HepG2 (cell line): Measurements from ENCODE around the gene PGPEP1. TPM values are rescaled to one million over a fixed set of nuclear protein-coding genes. Genes with fewer than 3 reads are reported as not detected.

ENCODE experiments used
- ATF7-NPFF ChIP-seq: sonication (generic); formaldehyde crosslinking; IDR thresholded peaks from 2 replicates; pipeline ENCODE4 v1.8.1; 2023; ENCODE audit warnings: mild to moderate bottlenecking, low read depth, missing genetic modification reagents, moderate library complexity
- CREB1 ChIP-seq, 2 experiments: fragments of 450-650 bp in 1 of 2; IDR thresholded peaks; 2 replicates each; pipeline ENCODE4 v1.6.1; 2016 to 2017; ENCODE audit warnings: control low read depth in 1 of 2, mild to moderate bottlenecking in 1 of 2, missing compliant biosample characterization in 1 of 2, missing genetic modification characterization in 1 of 2
- EP300 ChIP-seq, 3 experiments: sonication (generic) in 1 of 3; formaldehyde crosslinking in 1 of 3; IDR thresholded peaks; 2 replicates each; pipeline versions ENCODE4 v1.5.1 to v1.6.1; 2011 to 2020; ENCODE audit warnings: low read depth in 2 of 3, low read length in 2 of 3, borderline replicate concordance in 1 of 3, improper control_type of control experiment in 1 of 3, mild to moderate bottlenecking in 1 of 3, missing genetic modification reagents in 1 of 3, moderate library complexity in 1 of 3
- MEF2D ChIP-seq: sonication (generic); formaldehyde crosslinking; IDR thresholded peaks from 2 replicates; pipeline ENCODE4 v1.5.1; 2020; ENCODE audit warnings: mild to moderate bottlenecking, missing genetic modification reagents
- MXD4 ChIP-seq: IDR thresholded peaks from 2 replicates; pipeline ENCODE4 v1.6.1; 2016; ENCODE audit warnings: mild to moderate bottlenecking, missing biosample characterization, missing genetic modification reagents
- POLR2A ChIP-seq, 2 experiments: IDR thresholded peaks; 2 replicates each; pipeline ENCODE4 v1.6.1; 2011; ENCODE audit warnings: low read depth in 2 of 2, low read length in 2 of 2, mild to moderate bottlenecking in 1 of 2, moderate library complexity in 1 of 2; ENCODE audit not compliant: insufficient read depth in 1 of 2
- SOX6 ChIP-seq, 2 experiments: fragments of 450-650 bp in 1 of 2; sonication (generic) in 1 of 2; formaldehyde crosslinking in 1 of 2; IDR thresholded peaks; 2 replicates each; pipeline versions ENCODE4 v1.4.0 to v1.6.1; 2017 to 2020; ENCODE audit warnings: antibody characterized with exemption in 1 of 2, mild to moderate bottlenecking in 1 of 2, missing genetic modification reagents in 1 of 2
- SPEN ChIP-seq: sonication (generic); formaldehyde crosslinking; IDR thresholded peaks from 2 replicates; pipeline ENCODE4 v1.5.1; 2020; ENCODE audit warnings: low read depth, mild to moderate bottlenecking, missing genetic modification reagents
- STAG1 ChIP-seq: sonication (generic); formaldehyde crosslinking; IDR thresholded peaks from 2 replicates; pipeline ENCODE4 v1.4.0; 2020; ENCODE audit warnings: missing genetic modification reagents
- YEATS2 ChIP-seq: sonication (generic); formaldehyde crosslinking; IDR thresholded peaks from 2 replicates; pipeline ENCODE4 v1.4.0; 2020; ENCODE audit warnings: missing genetic modification reagents, borderline replicate concordance
- ZNF782 ChIP-seq: sonication (generic); formaldehyde crosslinking; IDR thresholded peaks from 2 replicates; pipeline ENCODE4 v1.4.0; 2020; ENCODE audit warnings: missing genetic modification reagents, mild to moderate bottlenecking, borderline replicate concordance
- polyA plus RNA-seq, 8 experiments: library from polyadenylated mRNA; depleted of rRNA in 3 of 8; stranded (reverse) in 7 of 8; unstranded in 1 of 8; fragments of >200 nt; fragmentation: Illumina TruSeq in 4 of 8; extraction: Trizol in 4 of 8; gene quantifications; 2 replicates each; pipeline versions ENCODE4 v1.2.1 to v1.2.3, GENCODE V29; 2011 to 2016; ENCODE audit warnings: low read depth in 4 of 8, missing spikeins in 1 of 8, mixed read lengths in 1 of 8; ENCODE audit not compliant: insufficient read depth in 1 of 8
- total RNA-seq, 5 experiments: library from RNA; depleted of rRNA; stranded (reverse); fragments of >200 nt; fragmentation: Illumina TruSeq; extraction: Trizol; gene quantifications; 2 replicates each; pipeline ENCODE4 v1.2.3, GENCODE V29; 2016; ENCODE audit warnings: low read depth in 1 of 5
- TF ChIP-seq, protein P1 (sequence below): sonication (generic); formaldehyde crosslinking; IDR thresholded peaks from 2 replicates; pipeline ENCODE4 v1.8.1; 2023; ENCODE audit warnings: missing genetic modification reagents, inconsistent platforms, borderline replicate concordance
- TF ChIP-seq, protein P2 (sequence below): IDR thresholded peaks from 2 replicates; pipeline ENCODE4 v1.6.1; 2016; ENCODE audit warnings: low read depth, borderline replicate concordance
- TF ChIP-seq, protein P3 (sequence below): sonication (generic); formaldehyde crosslinking; IDR thresholded peaks from 2 replicates; pipeline ENCODE4 v1.4.0; 2020; ENCODE audit warnings: missing genetic modification reagents, mild to moderate bottlenecking, borderline replicate concordance
- TF ChIP-seq, protein P4 (sequence below): sonication (generic); formaldehyde crosslinking; conservative IDR thresholded peaks from 2 replicates; pipeline ENCODE4 v1.4.0; 2020; ENCODE audit warnings: mild to moderate bottlenecking, missing genetic modification reagents, moderate library complexity
- TF ChIP-seq, protein P5 (sequence below): sonication (generic); formaldehyde crosslinking; conservative IDR thresholded peaks from 2 replicates; pipeline ENCODE4 v1.4.0; 2020; ENCODE audit warnings: missing genetic modification reagents

The PGPEP1 gene
- total and polyA plus RNA-seq, 2 of the 13 experiments (the other 11 are each of a cell fraction or from before 2014, with no cell fraction given), result 53.1 to 56.6 TPM

DNA sequence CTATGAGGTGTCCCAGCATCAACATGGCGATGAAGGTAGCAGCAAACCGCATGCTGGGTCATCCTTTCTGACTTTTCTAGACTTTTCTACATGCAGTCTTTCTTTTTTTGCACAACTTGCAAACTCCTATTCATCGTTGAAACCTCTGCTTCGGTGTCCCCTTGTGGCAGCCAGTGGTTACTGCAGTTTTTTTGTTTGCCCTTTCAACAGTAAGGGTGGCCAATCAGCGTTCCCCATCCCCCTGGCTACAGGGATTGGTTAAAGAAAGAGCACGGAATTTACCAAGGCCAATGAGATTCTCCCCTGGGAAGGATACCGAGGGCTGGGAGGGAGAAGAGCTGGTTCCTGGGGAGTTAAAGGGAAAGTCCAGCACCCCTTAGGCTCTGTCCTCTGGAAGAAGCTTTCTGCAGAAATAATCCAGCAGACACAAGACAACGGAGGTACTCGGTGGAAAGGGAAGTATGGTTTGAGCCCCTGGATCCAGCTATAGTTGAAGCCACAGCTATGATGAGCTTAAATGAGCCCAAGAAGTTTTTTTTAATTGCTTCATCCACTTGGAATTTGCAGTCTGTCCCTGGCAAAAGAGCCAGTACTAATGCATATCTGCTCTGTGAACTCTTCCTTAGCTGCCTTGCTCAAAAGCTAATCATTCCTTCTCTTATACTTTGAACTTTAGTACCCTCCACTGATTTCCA, 11.9 kb upstream of the PGPEP1 start (continued):
- peak in 1 of 2 experiments; percentile 71; a peak in 2 of 4 replicates for TF ChIP-seq POLR2A (IDR thresholded peaks at IDR 0.05; ENCODE audit: insufficient read depth in 1 of 2, low read depth in 2 of 2, low read length in 2 of 2)
- TF ChIP-seq, protein P1, sequence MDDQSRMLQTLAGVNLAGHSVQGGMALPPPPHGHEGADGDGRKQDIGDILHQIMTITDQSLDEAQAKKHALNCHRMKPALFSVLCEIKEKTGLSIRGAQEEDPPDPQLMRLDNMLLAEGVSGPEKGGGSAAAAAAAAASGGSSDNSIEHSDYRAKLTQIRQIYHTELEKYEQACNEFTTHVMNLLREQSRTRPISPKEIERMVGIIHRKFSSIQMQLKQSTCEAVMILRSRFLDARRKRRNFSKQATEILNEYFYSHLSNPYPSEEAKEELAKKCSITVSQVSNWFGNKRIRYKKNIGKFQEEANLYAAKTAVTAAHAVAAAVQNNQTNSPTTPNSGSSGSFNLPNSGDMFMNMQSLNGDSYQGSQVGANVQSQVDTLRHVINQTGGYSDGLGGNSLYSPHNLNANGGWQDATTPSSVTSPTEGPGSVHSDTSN (CRISPR knock-in tag), result no peak
- no peak for TF ChIP-seq CREB1 (IDR thresholded peaks at IDR 0.05)
- peak; percentile 64 for TF ChIP-seq CREB1 (CRISPR knock-in tag; IDR thresholded peaks at IDR 0.05)
- no peak for TF ChIP-seq ZNF782 (CRISPR knock-in tag)
- TF ChIP-seq, protein P2, sequence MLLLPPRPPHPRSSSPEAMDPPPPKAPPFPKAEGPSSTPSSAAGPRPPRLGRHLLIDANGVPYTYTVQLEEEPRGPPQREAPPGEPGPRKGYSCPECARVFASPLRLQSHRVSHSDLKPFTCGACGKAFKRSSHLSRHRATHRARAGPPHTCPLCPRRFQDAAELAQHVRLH, result 0 out of 2 replicates have a peak, but pooled peaks have one; percentile 37
- 0 out of 4 replicates have a peak, but pooled peaks of 1 of the 2 experiments have one; percentile 9 for TF ChIP-seq EP300 (IDR thresholded peaks at IDR 0.05; ENCODE audit: low read depth in 2 of 2, low read length in 2 of 2)
- no peak for TF ChIP-seq EP300 (CRISPR knock-in tag; IDR thresholded peaks at IDR 0.05; ENCODE audit: borderline replicate concordance)
- TF ChIP-seq SPEN (CRISPR knock-in tag), result 0 out of 2 replicates have a peak, but pooled peaks have one; percentile 27
- TF ChIP-seq MXD4 (CRISPR knock-in tag), result 0 out of 2 replicates have a peak, but pooled peaks have one; percentile 48
- TF ChIP-seq ATF7-NPFF, result no peak
- TF ChIP-seq MEF2D, result peak; percentile 26; the same call in 1 of the 2 replicates
- peak; percentile 75 for TF ChIP-seq STAG1 (CRISPR knock-in tag)
- TF ChIP-seq, protein P3, sequence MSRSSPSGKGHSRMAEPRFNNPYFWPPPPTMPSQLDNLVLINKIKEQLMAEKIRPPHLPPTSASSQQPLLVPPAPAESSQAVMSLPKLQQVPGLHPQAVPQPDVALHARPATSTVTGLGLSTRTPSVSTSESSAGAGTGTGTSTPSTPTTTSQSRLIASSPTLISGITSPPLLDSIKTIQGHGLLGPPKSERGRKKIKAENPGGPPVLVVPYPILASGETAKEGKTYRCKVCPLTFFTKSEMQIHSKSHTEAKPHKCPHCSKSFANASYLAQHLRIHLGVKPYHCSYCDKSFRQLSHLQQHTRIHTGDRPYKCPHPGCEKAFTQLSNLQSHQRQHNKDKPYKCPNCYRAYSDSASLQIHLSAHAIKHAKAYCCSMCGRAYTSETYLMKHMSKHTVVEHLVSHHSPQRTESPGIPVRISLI (CRISPR knock-in tag), result peak; percentile 44; the same call in 1 of the 2 replicates
- no peak for TF ChIP-seq SOX6 (IDR thresholded peaks at IDR 0.05)
- TF ChIP-seq SOX6 (CRISPR knock-in tag; IDR thresholded peaks at IDR 0.05), result peak; percentile 47
- peak; percentile 29; the same call in 1 of the 2 replicates for TF ChIP-seq YEATS2 (CRISPR knock-in tag)
- TF ChIP-seq, protein P4, sequence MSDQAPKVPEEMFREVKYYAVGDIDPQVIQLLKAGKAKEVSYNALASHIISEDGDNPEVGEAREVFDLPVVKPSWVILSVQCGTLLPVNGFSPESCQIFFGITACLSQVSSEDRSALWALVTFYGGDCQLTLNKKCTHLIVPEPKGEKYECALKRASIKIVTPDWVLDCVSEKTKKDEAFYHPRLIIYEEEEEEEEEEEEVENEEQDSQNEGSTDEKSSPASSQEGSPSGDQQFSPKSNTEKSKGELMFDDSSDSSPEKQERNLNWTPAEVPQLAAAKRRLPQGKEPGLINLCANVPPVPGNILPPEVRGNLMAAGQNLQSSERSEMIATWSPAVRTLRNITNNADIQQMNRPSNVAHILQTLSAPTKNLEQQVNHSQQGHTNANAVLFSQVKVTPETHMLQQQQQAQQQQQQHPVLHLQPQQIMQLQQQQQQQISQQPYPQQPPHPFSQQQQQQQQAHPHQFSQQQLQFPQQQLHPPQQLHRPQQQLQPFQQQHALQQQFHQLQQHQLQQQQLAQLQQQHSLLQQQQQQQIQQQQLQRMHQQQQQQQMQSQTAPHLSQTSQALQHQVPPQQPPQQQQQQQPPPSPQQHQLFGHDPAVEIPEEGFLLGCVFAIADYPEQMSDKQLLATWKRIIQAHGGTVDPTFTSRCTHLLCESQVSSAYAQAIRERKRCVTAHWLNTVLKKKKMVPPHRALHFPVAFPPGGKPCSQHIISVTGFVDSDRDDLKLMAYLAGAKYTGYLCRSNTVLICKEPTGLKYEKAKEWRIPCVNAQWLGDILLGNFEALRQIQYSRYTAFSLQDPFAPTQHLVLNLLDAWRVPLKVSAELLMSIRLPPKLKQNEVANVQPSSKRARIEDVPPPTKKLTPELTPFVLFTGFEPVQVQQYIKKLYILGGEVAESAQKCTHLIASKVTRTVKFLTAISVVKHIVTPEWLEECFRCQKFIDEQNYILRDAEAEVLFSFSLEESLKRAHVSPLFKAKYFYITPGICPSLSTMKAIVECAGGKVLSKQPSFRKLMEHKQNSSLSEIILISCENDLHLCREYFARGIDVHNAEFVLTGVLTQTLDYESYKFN (CRISPR knock-in tag), result peak; percentile 35
- TF ChIP-seq, protein P5, sequence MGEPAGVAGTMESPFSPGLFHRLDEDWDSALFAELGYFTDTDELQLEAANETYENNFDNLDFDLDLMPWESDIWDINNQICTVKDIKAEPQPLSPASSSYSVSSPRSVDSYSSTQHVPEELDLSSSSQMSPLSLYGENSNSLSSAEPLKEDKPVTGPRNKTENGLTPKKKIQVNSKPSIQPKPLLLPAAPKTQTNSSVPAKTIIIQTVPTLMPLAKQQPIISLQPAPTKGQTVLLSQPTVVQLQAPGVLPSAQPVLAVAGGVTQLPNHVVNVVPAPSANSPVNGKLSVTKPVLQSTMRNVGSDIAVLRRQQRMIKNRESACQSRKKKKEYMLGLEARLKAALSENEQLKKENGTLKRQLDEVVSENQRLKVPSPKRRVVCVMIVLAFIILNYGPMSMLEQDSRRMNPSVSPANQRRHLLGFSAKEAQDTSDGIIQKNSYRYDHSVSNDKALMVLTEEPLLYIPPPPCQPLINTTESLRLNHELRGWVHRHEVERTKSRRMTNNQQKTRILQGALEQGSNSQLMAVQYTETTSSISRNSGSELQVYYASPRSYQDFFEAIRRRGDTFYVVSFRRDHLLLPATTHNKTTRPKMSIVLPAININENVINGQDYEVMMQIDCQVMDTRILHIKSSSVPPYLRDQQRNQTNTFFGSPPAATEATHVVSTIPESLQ (CRISPR knock-in tag), result 0 out of 2 replicates have a peak, but pooled peaks have one; percentile 37
